ENCODE results near the gene NOL4L.

DNA sequence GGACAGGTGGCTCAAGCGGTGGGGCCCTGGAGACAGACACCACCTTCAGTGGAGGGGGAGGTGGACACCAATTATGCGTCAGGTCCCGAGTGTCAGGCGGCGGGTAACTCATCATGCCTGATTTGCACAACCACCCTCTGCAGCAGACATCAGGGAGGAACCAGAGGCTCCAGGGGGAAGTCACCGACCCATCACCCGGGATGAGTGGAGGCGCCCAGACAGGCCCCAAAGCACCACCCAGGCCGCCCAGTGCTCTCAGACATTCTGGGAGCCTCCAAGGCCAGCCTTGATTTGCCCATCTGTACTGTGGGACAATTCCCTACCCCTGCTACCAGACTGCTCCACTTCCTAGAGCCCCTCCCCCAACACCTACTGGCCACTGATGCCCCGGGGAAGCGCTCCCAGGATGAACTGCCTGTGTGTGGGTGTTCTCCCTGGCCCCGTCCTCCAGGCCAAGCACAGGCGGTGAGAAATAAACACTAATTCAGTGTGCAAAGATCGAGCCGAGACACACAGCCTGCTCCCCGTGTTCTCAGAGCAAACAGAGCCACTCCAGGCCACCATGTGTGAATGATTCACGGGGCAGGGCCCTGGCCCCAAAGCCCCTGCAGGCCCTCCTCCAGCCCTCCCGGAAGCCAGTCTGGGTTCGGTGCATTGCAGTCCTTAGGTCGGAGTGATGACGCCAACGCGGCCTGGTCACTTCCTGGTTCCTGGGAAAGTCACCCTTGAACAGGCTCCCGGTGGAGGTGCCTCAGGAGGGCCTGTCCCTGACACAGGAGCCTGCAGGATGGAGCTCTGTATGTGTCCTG is 119.8 kb downstream of the NOL4L start:
- TF ChIP-seq CTCF (IDR thresholded peaks at IDR 0.05 in 8 of 11, conservative IDR thresholded peaks at IDR 0.05 in 3 of 11) (no peak), POLR2A (IDR thresholded peaks at IDR 0.05) (no peak), POLR2AphosphoS5 (IDR thresholded peaks at IDR 0.05) (peak; percentile 73 to 77 (median 75))
